Endothelial cell of umbilical vein (primary cell): ENCODE data around the gene MAST4.

Source experiments
- EZH2 ChIP-seq: IDR thresholded peaks from 2 replicates; pipeline ENCODE4 v1.6.1; 2012; ENCODE audit warnings: borderline replicate concordance, low read depth, mild to moderate bottlenecking, moderate library complexity, low read length, inconsistent platforms; ENCODE audit not compliant: severe bottlenecking
- FOS ChIP-seq: IDR thresholded peaks from 2 replicates; pipeline ENCODE4 v1.6.1; 2011; ENCODE audit warnings: mild to moderate bottlenecking, low read length, moderate library complexity, borderline replicate concordance; ENCODE audit not compliant: insufficient read depth
- MAX ChIP-seq: IDR thresholded peaks from 2 replicates; pipeline ENCODE4 v1.6.1; 2011; ENCODE audit not compliant: insufficient read depth, insufficient read length
- POLR2A ChIP-seq: IDR thresholded peaks from 2 replicates; pipeline ENCODE4 v1.6.1; 2012; ENCODE audit warnings: low read depth, mild to moderate bottlenecking, control low read depth, low read length
- POLR2AphosphoS5 ChIP-seq: IDR thresholded peaks from 2 replicates; pipeline ENCODE4 v1.6.1; 2012; ENCODE audit warnings: low read depth, mild to moderate bottlenecking, control low read depth, low read length, moderate library complexity; ENCODE audit not compliant: insufficient read depth
- TF ChIP-seq, protein P1 (sequence below), 2 donors: IDR thresholded peaks; 1 replicate in 1 of 2; 2 replicates in 1 of 2; pipeline ENCODE4 v1.5.1; 2011; ENCODE audit warnings: low read length in 2 of 2, mild to moderate bottlenecking in 2 of 2, moderate library complexity in 2 of 2, control low read depth in 1 of 2, inconsistent platforms in 1 of 2, low read depth in 1 of 2; ENCODE audit not compliant: insufficient read depth in 1 of 2; ENCODE audit errors: extremely low read depth in 1 of 2

DNA sequence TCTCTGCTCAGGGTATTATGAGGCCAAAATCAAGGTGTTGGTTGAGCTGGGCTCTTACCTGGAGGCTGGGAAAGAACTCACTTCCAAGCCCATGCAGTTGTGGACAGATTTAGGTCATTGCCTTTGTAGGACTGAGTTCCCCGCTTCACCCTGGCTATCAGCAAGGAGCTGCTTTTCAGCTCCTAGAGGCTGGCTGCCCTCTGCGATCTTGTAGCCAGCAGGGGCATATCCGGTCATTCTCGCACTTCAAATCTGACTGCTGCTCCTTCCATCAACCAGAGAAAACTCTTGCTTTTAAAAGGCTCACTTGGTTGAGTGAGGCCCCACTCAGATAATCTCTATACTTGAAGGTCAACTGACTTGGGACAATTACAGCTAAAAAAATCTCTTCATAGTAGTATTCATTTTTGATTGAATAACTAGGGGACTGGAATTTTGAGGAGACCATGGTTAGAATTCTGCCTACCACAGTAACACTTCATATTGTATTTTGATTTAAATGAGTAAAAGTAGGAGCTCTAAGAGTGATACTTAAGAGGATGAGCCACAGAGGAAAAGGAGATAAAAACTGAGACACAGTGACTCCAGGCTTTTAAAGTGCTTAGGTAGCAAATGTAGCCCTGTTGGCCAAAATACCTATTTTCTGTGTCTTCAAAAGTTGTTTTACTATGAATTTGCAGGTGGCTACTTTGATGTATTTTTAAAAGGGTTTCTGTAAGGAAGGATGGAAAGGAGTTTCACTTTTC is 463.0 kb downstream of the MAST4 start:
- TF ChIP-seq, protein P1, sequence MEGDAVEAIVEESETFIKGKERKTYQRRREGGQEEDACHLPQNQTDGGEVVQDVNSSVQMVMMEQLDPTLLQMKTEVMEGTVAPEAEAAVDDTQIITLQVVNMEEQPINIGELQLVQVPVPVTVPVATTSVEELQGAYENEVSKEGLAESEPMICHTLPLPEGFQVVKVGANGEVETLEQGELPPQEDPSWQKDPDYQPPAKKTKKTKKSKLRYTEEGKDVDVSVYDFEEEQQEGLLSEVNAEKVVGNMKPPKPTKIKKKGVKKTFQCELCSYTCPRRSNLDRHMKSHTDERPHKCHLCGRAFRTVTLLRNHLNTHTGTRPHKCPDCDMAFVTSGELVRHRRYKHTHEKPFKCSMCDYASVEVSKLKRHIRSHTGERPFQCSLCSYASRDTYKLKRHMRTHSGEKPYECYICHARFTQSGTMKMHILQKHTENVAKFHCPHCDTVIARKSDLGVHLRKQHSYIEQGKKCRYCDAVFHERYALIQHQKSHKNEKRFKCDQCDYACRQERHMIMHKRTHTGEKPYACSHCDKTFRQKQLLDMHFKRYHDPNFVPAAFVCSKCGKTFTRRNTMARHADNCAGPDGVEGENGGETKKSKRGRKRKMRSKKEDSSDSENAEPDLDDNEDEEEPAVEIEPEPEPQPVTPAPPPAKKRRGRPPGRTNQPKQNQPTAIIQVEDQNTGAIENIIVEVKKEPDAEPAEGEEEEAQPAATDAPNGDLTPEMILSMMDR (IDR thresholded peaks at IDR 0.05; ENCODE audit: extremely low read depth in 1 of 2, insufficient read depth in 1 of 2, low read depth in 1 of 2, low read length in 2 of 2), result peak in 1 of 2 donors; percentile 23
- TF ChIP-seq POLR2A (no peak), MAX (no peak), POLR2AphosphoS5 (no peak), EZH2 (no peak), FOS (no peak)
